Adipose tissue (tissue), 3 donors: ENCODE data around the gene RGMA. TPM values are rescaled to one million over a fixed set of nuclear protein-coding genes. Genes with fewer than 3 reads are reported as not detected.

ENCODE experiments used
- H3K27ac ChIP-seq: one replicate; pipeline ENCODE4 v1.5.1; 2013; ENCODE audit warnings: low read depth, low read length
- WGBS, 3 donors: extraction: QIAGEN DNeasy Blood & Tissue Kit; methylation state at CpG; one replicate each; pipeline ENCODE4 v1.1.7; 2013; 5-methylcytosine and 5-hydroxymethylcytosine counted together
- polyA plus RNA-seq, 3 donors: library from polyadenylated mRNA; stranded (reverse); fragments of 200-250 nt; gene quantifications; one replicate each; pipeline ENCODE4 v1.2.3, GENCODE V29; 2013
- donor health status: healthy with polysubstance abuse.
- donor health status: Bipolar disorder and iron deficiency.
- donor health status: healthy.

Gene RGMA, protein sequence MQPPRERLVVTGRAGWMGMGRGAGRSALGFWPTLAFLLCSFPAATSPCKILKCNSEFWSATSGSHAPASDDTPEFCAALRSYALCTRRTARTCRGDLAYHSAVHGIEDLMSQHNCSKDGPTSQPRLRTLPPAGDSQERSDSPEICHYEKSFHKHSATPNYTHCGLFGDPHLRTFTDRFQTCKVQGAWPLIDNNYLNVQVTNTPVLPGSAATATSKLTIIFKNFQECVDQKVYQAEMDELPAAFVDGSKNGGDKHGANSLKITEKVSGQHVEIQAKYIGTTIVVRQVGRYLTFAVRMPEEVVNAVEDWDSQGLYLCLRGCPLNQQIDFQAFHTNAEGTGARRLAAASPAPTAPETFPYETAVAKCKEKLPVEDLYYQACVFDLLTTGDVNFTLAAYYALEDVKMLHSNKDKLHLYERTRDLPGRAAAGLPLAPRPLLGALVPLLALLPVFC
- 10 to 100 TPM in 2 of 3 donors, 1 to 10 TPM in 1; 8.9 to 21.0 (median 16.3) TPM for polyA plus RNA-seq

DNA sequence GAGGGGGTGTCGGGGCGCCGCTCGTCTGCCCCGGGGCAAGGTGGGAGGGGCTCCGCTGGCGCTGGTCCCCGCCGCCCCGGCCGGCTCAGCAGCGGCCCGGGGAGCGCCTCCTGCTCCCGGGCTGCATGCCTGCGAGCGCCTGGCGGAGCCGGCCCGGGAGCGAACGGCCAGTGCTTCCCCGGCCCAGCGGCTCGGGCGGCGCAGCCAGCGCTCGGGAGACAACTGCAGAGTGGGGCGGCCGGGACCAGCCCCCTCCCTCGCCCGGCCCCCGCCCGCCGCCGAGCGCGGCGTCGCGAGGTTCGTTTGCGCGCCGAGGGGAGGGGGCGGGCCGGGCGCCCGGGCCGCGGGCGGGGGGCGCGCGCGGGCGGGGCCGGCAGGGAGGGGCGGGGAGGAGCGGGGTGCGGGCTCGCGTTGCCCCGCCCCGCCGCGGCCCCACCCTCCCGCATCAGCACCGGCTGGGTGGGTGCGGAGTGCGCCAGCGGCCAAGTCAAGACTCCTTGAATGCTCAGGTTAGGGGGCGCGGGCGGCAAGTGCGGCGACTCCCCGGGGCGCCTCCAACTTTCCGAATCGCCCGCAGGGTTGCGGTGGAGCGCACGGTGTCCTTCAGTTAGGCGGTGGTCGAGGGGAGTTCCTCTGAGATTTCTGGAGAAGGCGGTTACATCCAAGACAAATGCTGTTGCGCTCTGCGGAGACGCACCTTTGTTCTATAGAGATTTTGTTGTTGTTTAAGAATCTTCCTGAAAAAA, at the start of gene RGMA:
TSS of gene RGMA (minus strand) at position 231 of the 746 bp plus-strand sequence. CDS start 279 bp downstream, outside the sequence.
- 1% methylated on average over 66 to 86 of the region's 92 CpGs for WGBS, 3 donors
- H3K27ac ChIP-seq = no peak within 1 kb of the TSS

DNA sequence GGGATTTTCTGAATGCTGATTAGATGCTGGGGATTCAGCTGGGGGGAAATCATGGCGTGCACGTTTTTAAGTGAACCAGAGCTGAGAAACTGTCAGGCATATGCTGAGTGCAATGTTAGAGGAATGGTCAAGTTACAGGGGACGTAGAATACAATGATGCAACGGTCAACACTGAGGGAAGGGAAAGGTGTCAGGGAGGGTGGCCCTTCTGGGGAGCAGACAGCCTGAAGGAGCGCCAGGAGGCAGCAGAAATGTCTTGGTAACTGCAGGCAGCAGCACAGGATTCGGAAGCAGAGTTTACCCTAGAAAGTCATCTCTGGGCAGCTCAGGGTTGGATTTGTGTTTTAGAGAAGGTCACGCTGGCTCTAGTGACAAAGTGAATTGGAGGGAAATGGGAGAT, 47.6 kb upstream of the RGMA start:
- 80 to 88% (median 84%) methylated on average over 7 of the region's 7 CpGs for WGBS, 3 donors
- no peak overlapping the region for H3K27ac ChIP-seq

DNA sequence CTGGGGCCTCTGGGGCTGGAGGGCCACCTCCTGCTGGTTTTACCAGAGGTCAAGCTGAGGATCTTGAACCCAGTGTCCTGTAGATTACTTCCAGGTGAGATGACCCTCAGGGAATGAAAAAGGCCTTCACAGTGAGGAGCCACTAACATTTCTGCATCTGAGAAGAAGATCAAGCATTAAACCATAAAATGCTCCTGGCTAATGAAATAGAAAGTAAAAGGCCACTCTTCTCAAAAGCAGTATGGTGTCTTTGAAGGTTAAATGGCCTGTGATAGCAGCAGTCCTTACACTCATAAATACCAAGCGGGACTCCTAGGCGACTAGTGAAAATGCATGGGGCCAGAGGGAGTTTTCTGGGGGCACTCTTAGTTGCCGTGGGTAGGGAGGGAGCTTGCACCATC, 47.0 kb upstream of the RGMA start:
- 70 to 79% (median 78%) methylated on average over 3 of the region's 3 CpGs for WGBS, 3 donors
- no peak overlapping the region for H3K27ac ChIP-seq

DNA sequence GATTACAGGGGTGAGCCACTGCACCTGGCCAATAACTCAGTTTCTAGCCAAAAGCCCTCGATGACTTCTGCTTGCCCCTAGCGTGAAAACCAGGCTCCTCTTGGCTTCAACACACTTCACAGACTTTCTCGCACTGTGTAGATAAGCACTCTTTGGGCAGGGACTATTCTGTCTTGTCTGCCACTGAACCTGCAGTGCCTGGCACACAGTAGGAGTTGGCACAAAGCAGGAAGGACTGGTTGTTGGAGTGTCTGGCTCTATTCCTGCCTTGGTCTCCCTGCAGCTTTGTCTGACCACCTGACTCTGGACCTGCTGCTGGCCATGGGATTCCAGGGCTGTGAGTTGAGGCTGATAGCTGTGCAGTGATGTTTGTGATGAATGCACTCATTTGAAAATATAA, 46.4 kb upstream of the RGMA start:
- WGBS, 3 donors = 82 to 94% (median 91%) methylated on average over 3 of the region's 3 CpGs
- no peak overlapping the region for H3K27ac ChIP-seq

DNA sequence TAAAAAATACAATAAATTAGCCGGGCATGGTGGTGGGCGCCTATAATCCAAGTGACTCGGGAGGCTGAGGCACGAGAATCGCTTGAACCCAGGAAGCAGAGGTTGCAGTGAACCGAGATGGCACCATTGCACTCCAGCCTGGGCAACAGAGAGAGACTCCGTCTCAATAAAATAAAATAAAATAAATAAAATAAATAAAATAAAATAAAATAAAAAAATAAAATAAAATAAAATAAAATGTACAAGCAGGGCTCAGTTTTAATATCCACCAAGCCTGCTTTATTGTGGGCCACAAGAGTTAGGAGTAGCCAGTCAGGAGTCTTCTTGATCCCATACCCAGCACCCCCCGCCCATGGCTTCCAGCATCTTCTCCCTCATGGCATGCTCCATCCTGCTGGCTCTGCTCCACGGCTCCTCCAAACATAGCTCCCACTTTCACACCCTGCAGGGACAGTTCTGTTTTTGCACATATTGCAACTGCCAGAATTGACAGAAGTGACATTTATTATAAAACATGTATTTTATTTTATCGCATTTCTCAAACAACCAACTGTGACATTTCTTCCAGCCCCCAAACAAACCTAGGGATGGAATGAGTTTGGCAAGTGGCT, 42.6 kb upstream of the RGMA start:
- WGBS, 3 donors = 93 to 94% (median 94%) methylated on average over 10 of the region's 10 CpGs
- no peak overlapping the region for H3K27ac ChIP-seq

DNA sequence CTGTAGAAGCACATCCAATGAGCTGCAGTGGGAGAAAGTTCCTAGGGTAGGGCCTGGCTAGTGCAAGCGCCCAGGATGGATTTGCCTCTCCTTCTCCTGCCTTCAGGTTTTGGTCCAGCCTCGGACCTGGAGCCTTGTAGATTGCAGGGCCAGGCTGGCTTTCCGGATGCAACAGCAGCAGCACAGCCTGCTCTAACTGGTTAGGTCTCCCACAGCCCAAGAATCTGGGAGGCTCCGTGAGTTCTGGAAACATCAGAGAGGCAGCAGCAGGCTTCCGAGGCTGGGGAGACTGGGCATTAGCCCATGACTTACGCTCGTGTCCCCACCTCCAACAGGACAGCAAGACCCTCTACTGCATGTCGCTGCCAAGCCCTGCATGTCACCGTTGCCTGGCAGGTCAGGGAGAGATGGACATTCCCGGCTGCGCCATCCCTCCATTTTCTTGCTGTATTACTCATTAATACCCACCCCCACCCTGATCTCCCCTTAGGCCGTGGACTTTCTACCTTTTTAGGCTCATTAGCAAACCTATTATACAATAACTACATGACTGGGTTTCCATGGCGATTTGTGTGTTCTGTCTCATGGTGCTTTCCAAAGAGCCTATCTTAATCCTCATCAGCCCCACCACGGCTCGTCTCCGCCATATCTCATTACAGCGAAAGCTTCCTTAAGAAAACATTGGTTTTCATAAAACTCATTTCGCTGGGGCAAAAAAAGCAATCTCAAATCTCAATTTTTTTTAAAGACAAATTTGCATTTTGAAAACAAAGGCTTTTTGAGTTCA, 40.9 kb upstream of the RGMA start:
- no peak overlapping the region for H3K27ac ChIP-seq
- WGBS, 3 donors = 84 to 92% (median 89%) methylated on average over 18 of the region's 18 CpGs

DNA sequence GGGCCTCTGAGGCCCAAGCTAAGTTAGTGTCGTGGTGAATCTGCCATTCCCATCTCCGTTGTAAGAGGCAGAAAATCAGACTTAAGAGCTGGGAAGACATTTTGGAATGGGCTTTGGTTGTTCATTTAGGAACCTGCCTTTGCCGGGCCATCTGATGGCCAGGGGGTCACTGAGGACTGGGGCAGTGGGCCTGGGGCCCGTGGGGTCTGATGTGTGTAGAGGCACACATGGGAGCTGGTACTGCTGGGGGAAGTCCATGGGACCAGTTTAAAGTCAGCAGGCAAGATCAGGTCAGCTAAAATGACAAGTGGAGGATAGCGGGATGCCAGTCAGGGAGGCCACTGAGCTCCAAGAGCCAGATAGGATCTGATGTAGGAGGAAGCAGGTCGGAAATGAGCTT, 38.3 kb upstream of the RGMA start:
- H3K27ac ChIP-seq = no peak overlapping the region
- WGBS, 3 donors = 65 to 86% (median 84%) methylated on average over 6 of the region's 6 CpGs

DNA sequence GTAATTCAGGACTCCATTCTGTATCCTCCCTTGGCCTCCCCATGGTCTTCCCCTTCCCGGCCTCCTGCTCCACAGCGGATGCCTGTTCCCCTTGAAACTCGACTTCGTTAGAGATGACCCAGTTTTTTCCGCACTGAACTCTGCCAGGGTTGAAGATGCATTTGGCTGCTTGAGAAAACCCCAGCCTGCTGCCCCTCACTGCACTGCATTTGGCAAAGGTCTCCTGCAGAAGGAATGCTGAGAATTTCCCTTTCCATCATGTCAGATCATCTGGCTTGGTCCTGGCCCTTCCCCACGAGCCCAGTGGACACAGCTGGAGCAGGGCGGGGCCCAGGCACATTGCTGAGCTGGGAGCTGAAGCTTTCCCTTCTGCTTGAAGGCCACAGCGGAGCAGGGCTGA, 37.6 kb upstream of the RGMA start:
- WGBS, 3 donors = 59 to 81% (median 59%) methylated on average over 8 of the region's 8 CpGs
- H3K27ac ChIP-seq = no peak overlapping the region

DNA sequence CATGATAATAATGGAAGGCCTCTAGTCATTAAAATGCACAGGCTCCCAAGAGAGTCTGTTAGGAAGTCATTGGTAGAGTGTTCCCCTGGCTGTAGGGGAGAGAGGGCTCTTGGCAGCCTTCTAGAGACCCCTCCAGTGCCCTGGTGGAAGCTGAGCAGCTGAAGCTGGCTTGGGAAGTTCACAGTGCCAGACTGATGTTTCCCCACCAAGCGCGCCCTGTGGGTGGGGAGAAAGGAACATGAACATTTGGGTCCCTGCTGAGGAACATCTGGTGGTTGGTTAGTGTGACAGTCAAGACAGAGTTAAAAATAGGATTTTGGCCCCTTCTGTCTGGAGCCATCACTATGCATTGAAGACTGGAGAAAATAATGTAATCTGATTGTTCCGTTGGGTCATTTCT, 37.1 kb upstream of the RGMA start:
- WGBS, 3 donors = 77 to 96% (median 89%) methylated on average over 3 of the region's 3 CpGs

DNA sequence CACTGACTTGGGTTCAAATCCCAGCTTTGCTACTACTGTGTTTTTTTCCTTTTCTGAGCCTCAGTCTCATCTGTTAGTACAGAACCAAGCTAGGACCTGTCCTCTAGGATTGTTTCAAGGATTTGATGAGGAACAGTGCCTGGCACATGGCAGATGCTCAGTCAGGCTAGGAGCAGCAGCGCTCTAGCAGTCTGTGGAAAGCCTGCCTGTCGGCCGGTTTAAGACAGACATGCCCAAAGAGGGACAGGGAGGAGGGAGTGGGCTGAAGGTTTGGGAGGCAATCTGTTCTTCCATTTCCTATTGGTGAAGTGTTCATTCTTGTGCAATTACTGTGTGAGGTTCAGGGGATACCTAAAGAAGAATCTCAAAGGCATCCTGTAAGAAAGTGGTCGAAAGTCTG, 35.1 kb upstream of the RGMA start:
- 85 to 89% (median 88%) methylated on average over 4 of the region's 4 CpGs for WGBS, 3 donors
- H3K27ac ChIP-seq = no peak overlapping the region

More for the DNA sequence above, 37.1 kb upstream of the RGMA start:
- no peak overlapping the region for H3K27ac ChIP-seq

DNA sequence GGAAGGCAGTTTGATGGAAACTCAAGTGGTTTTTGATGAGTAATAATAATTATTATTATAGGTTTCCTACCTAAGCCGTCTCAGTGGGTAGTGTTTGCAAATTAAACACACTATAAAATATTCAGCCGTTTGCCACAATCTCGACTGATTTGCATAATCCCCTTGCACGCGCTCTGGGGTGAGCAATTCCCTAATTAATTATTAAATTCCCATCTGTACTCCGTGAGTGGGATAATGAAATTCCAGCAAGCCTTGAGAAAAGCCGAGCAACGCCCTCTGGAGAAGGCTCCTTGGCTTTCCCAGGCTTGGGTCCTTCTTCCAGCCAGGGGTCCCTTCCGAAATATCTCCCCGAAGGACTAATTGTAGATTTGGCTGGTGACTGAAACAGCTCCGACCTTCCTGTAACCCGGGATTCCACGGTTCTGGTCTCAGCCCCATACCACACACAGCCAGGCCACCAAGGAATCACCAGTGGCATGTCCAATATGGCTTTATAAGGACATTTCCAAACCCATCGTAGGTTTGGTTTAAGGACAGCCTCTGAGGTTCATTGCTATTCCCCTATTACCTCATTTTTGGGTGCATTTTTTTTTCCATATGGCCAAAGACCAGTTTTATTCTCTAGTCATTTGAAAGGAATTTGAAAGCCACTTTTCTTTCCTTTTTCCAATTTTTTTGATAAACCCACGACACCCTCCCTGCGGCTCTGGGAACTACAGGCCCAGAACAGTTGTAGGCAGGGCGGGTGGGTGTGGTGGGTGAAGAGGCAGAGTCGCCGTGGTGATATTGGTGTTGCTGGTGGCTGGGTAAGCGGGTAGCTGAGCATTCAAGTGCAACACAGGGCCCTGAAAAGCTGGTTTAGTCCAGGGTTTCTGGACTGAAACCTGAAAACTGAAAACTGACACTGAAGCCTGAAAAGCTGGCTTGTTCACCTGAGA, 33.2 kb upstream of the RGMA start:
- WGBS, 3 donors = 68 to 86% (median 74%) methylated on average over 20 of the region's 20 CpGs
- no peak overlapping the region for H3K27ac ChIP-seq

DNA sequence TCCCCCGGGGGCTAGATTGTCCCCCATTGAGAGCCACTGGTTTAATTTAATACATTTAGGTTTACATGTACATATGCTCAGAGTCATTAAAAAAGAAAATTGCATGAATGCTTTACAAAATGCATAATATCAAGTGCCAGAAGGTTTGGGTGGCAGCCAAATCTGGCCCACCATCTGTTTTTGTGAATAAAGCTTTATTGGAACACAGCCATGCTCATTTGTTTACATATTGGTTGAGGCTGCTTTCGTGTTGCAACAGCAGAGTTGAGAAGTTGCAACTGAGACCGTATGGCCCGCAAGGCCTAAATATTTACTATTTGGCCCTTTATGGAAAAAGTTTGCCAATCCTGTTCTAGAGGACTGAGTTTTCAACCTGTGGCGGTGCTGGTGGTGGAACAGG, 32.1 kb upstream of the RGMA start:
- 90 to 92% (median 90%) methylated on average over 5 of the region's 5 CpGs for WGBS, 3 donors
- no peak overlapping the region for H3K27ac ChIP-seq

DNA sequence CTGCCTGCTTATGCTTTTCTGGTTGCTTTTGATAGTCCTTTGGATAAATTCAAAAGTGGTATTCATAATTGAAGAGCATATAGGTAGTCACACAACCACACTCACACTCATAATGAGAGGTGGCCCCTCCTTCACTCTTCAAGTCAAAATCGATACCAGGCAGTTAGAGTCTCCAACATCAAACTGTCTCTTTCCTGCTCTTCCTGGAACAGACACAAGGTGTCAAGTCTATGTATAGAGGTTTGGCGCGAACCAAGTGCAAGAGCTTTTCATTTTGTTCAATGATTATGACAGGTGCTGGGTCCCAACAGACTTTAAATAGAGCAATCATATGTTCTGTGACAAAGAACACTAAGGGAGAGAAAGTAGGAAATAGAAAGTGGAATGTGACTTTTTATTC, 29.9 kb upstream of the RGMA start:
- WGBS, 3 donors = 86 to 89% (median 88%) methylated on average over 3 of the region's 3 CpGs
- no peak overlapping the region for H3K27ac ChIP-seq

DNA sequence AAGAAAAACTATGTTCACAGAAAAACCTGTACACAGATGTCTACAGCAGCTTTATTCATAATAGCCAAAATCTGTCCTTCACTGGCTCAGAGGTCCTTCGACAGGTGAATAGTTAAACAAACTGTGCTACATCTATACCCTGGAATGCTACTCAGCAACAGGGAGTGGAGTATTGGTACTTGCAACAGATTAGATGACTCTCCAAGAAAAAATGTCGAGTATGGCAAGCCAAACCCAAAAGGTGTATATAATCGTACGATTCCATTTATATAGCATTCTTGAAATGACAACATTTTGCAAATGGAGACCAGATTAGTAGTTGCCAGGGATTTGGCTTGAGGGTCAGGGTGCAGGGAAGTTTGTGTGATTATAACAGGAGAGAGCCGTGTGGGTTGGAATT, 22.4 kb upstream of the RGMA start:
- no peak overlapping the region for H3K27ac ChIP-seq
- 81 to 88% (median 87%) methylated on average over 5 of the region's 5 CpGs for WGBS, 3 donors

DNA sequence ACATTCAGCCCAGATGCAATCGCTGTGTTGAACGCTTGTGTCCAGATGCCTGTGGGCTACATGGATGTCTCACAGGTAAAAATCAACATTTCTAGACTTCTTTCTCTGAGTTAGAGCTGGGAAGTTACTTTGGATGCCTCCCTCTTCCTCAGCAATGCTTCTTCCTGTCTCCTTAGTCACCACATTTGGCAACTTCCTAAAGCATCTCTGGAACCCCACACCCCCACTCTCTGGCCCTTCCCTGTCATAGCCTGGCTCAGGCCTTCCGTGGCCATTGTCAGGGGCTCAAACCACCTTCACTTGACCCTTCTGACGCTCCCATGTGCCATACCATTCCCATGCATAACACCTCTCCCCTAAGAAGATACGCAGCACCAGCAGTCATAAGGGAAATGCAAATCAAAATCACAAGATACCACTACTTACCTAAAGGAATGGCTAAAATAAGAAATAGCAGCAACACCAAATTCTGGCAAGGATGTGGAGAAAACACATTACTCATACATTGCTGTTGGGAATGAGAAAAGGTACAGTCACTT, 21.6 kb upstream of the RGMA start:
- no peak overlapping the region for H3K27ac ChIP-seq
- WGBS, 3 donors = 82 to 88% (median 83%) methylated on average over 5 of the region's 5 CpGs

DNA sequence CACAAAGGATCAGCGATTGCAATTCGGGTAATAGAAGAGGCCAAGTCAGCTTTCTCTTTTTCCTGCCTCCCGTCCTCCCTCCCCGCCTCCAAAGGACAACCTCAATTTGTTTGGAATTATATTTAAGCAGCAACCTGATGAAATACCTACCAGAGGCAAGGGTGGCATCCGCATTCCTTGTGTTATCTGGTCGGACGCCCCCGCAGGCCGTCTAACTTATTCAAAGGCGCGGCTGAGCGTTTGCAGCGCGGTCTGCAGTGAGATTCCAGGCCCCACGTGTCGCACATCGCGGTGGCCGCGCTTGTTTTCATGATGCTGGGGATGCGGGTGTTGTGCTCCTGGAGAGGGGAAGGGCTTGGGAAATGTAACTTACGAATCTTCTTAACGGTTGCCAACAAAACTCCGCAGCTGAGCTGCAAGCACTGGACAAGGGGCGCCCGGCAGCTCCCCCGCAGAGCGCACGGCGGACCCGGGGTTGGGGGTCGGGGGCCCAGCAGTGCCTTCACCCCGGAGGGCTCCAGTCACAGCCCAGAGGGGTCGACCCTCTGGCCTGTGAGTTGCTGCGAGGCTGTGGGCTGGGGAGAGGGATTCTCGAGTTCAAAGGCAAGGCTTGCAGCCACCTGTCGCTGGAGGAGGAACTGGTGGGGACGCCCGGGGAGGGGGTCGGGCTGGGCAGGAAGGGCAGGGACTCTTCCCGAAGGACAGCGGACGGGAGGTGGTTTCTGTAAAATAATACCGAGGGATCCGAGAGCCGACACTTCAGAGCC, 20.5 kb upstream of the RGMA start:
- whole genome bisulfite sequencing, 3 donors = 29 to 48% (median 32%) methylated on average over 44 to 46 of the region's 46 CpGs
- no peak overlapping the region for H3K27ac ChIP-seq

DNA sequence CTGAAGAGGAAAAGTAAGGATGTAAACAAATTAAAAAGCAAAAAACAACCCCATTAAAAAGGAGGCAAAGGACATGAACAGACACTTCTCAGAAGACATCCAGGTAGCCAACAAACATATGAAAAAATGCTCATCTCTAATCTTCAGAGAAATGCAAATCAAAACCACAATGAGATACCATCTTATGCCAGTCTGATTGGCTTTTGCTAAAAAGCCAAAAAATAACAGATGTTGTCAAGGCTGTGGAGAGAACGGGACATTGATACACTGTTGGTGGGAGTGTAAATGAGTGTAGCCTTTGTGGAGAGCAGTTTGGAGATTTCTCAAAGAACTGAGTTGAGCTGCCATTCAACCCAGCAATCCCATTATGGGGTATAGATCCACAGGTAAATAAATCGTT, 18.6 kb upstream of the RGMA start:
- 70 to 90% (median 84%) methylated on average over 2 of the region's 2 CpGs for WGBS, 3 donors
- no peak overlapping the region for H3K27ac ChIP-seq
